Lung (tissue), 12 donors: ENCODE measurements around the gene GLA. TPM values are rescaled to one million over a fixed set of nuclear protein-coding genes. Genes with fewer than 3 reads are reported as not detected.

Experiments used
- ATAC-seq: fragments of 200-7000 bp; cut with Tn5 transposase; one replicate; pipeline ENCODE4 v1.9.1; 2020; ENCODE audit warnings: moderate number of reproducible peaks; ENCODE audit not compliant: insufficient read depth, low FRiP score
- DNase-seq, 3 donors: peaks; one replicate each; pipeline ENCODE4 v3.0.0-alpha.2; 2013 to 2017
- H3K27ac ChIP-seq, 2 donors: one replicate each; pipeline ENCODE4 v1.5.1; 2013; ENCODE audit warnings: mild to moderate bottlenecking in 2 of 2, moderate library complexity in 2 of 2, control low read depth in 1 of 2, inconsistent platforms in 1 of 2, low read depth in 1 of 2, low read length in 1 of 2
- H3K27me3 ChIP-seq, 3 donors: one replicate each; pipeline ENCODE4 v1.5.1; 2013; ENCODE audit warnings: low read length in 2 of 3; ENCODE audit not compliant: control insufficient read depth in 3 of 3, insufficient read depth in 3 of 3
- H3K36me3 ChIP-seq, 4 donors: one replicate each; pipeline ENCODE4 v1.5.1; 2013; ENCODE audit warnings: low read length in 4 of 4, mild to moderate bottlenecking in 1 of 4, moderate library complexity in 1 of 4; ENCODE audit not compliant: control insufficient read depth in 4 of 4, insufficient read depth in 4 of 4
- H3K4me1 ChIP-seq, 5 donors: one replicate each; pipeline ENCODE4 v1.5.1; 2013; ENCODE audit warnings: low read length in 5 of 5, mild to moderate bottlenecking in 2 of 5, moderate library complexity in 1 of 5; ENCODE audit not compliant: control insufficient read depth in 5 of 5, insufficient read depth in 5 of 5
- H3K4me3 ChIP-seq: one replicate; pipeline ENCODE4 v1.5.1; 2013; ENCODE audit warnings: mild to moderate bottlenecking, control low read depth, moderate library complexity
- H3K9ac ChIP-seq, 2 donors: one replicate each; pipeline ENCODE4 v1.5.1; 2013; ENCODE audit warnings: low read length in 2 of 2, control low read depth in 1 of 2; ENCODE audit not compliant: insufficient read depth in 1 of 2
- H3K9me3 ChIP-seq, 4 donors: one replicate each; pipeline ENCODE4 v1.5.1; 2013; ENCODE audit warnings: low read length in 3 of 4, mild to moderate bottlenecking in 1 of 4, moderate library complexity in 1 of 4; ENCODE audit not compliant: control insufficient read depth in 4 of 4, insufficient read depth in 3 of 4
- WGBS, 2 donors: extraction: QIAGEN DNeasy Blood & Tissue Kit; methylation state at CpG; one replicate each; pipeline ENCODE4 v1.1.7; 2013; 5-methylcytosine and 5-hydroxymethylcytosine counted together
- polyA plus RNA-seq, 2 donors: library from polyadenylated mRNA; stranded (reverse); fragments of 200-250 nt; gene quantifications; one replicate each; pipeline ENCODE4 v1.2.1, GENCODE V29; 2013
- total RNA-seq, 2 donors: library from RNA; depleted of rRNA in 1 of 2; stranded (reverse); fragments of >200 nt in 1 of 2; gene quantifications; one replicate each; pipeline ENCODE4 v1.2.1, GENCODE V29; 2014 to 2021
- TF ChIP-seq, protein P1 (sequence below): IDR thresholded peaks from 2 replicates; pipeline ENCODE4 v1.5.1; 2012; ENCODE audit warnings: mild to moderate bottlenecking; ENCODE audit errors: control extremely low read depth, extremely low read depth
- donor health status: control.
- donor health status: control.
- donor health status: Bipolar disorder and iron deficiency.
- donor health status: healthy.
- donor health status: DM: yes; HTN: yes; CAD: no.

Gene GLA
- total and polyA plus RNA-seq, 4 donors = 26.4 to 55.7 (median 47.2) TPM

DNA sequence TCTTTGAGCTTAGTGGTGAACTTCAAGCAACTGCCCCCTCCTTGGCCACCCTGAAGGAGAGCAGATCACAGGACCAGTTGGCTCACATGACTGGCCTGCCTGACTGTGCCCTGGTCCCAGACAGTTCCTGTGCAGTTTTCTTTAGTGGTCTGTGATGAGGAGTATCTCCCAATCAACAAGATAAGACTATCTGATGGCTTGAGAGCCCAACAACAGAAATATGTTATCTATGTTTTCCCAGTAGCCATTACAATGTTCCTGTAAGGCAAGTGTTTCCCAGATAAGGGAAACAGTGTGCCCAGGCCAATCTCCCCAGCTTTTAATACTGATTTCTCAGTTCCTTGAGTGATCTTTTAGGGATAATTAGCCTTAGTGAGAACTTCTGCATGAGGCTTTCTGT is 45.0 kb downstream of the GLA start:
- H3K27me3 ChIP-seq = peaks cover 0 to 14% (median 6%) of the 10 kb centered on the region in 3 donors
- peaks cover 0 to 4% (median 0%) of the 10 kb centered on the region in 4 donors for H3K9me3 ChIP-seq
- H3K9ac ChIP-seq = no peak overlapping the region
- TF ChIP-seq, protein P1, sequence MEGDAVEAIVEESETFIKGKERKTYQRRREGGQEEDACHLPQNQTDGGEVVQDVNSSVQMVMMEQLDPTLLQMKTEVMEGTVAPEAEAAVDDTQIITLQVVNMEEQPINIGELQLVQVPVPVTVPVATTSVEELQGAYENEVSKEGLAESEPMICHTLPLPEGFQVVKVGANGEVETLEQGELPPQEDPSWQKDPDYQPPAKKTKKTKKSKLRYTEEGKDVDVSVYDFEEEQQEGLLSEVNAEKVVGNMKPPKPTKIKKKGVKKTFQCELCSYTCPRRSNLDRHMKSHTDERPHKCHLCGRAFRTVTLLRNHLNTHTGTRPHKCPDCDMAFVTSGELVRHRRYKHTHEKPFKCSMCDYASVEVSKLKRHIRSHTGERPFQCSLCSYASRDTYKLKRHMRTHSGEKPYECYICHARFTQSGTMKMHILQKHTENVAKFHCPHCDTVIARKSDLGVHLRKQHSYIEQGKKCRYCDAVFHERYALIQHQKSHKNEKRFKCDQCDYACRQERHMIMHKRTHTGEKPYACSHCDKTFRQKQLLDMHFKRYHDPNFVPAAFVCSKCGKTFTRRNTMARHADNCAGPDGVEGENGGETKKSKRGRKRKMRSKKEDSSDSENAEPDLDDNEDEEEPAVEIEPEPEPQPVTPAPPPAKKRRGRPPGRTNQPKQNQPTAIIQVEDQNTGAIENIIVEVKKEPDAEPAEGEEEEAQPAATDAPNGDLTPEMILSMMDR = no peak
- no peak for DNase-seq
- H3K27ac ChIP-seq = no peak overlapping the region
- ATAC-seq = no peak
- no peaks in the 10 kb centered on the region for H3K4me1 ChIP-seq
- no peaks in the 10 kb centered on the region for H3K36me3 ChIP-seq
- H3K4me3 ChIP-seq = no peak overlapping the region

DNA sequence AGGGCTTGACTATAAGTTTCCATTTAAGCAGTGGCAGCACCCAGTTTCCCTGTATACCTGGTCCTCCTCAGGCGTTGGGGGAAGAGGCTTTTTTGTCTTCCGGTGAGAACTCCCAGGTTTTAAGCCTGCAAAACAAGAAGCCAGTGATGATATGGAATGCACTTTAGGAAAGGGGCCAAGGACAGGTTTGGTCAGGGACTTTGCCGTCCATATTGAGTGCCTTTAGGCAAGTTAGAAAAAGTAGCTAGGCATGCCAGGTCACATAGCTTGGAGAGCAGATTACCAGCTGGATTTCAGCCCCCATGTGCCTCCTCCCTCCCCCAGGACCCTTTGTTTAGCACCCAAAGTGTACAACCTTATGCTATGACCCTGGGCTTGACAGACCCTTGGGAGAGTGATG is 45.6 kb downstream of the GLA start:
- Histone ChIP-seq H3K27me3 (peaks cover 0 to 14% (median 6%) of the 10 kb centered on the region in 3 donors), H3K9ac (no peak overlapping the region), H3K36me3 (no peaks in the 10 kb centered on the region), H3K27ac (no peak overlapping the region), H3K4me3 (no peak overlapping the region), H3K9me3 (peaks cover 0 to 4% (median 0%) of the 10 kb centered on the region in 4 donors), H3K4me1 (no peaks in the 10 kb centered on the region)
- no peak for ATAC-seq
- WGBS, 2 donors = 71 to 90% methylated on average over 3 of the region's 3 CpGs
- DNase-seq = no peak
- TF ChIP-seq, protein P1 = no peak

DNA sequence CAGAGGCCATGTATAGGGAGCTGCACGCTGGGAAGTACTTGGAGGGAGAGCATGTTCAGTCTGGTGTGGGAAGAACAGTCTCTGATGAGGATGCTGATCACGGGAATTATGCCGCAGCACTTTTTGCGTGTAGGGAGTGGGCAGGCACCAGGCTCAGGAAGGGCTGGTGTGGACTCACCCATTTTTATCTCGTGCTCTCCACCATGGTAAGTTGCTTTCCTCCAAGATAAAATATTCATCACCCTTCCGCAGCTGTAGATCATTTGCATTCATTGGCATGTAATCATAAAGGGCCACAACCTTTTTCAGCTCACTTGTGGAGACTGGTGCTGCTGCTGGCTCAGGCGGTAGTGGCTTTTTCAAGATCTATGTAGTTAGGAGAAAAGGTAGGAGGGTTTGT is 47.3 kb downstream of the GLA start:
- TF ChIP-seq, protein P1 = no peak
- peaks cover 0 to 4% (median 0%) of the 10 kb centered on the region in 4 donors for H3K9me3 ChIP-seq
- ATAC-seq (no peak), DNase-seq (no peak)
- peaks cover 0 to 14% (median 6%) of the 10 kb centered on the region in 3 donors for H3K27me3 ChIP-seq
- no peak overlapping the region for H3K27ac ChIP-seq
- no peak overlapping the region for H3K9ac ChIP-seq
- peaks cover 0 to 2% (median 0%) of the 10 kb centered on the region in 4 donors for H3K36me3 ChIP-seq
- 73 to 90% methylated on average over 7 of the region's 7 CpGs for WGBS, 2 donors
- H3K4me1 ChIP-seq = no peaks in the 10 kb centered on the region
- H3K4me3 ChIP-seq = no peak overlapping the region

DNA sequence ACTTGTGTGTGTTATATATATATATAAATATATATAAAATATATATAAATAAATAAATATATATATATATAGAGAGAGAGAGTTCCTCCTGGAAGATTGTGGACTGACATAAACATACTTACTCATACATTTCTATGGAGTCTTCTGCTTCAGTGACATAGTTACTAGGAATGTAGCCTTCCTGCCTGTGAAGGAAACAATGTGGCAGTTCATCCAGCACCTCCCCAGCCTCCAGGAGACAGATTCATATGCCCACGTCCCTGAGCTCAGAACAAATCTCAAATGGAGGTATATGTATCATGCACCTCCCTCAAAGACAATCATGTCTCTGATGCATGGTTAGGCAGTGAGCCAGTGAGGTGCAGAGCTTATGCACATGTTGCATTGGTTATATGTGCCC is 47.8 kb downstream of the GLA start:
- WGBS, 2 donors = 70 to 71% methylated on average over 1 of the region's 1 CpG
- no peaks in the 10 kb centered on the region for H3K4me1 ChIP-seq
- H3K9ac ChIP-seq = no peak overlapping the region
- no peak overlapping the region for H3K4me3 ChIP-seq
- ATAC-seq (no peak), DNase-seq (no peak)
- TF ChIP-seq, protein P1 = no peak
- H3K36me3 ChIP-seq = peaks cover 0 to 2% (median 0%) of the 10 kb centered on the region in 4 donors
- peaks cover 0 to 14% (median 6%) of the 10 kb centered on the region in 3 donors for H3K27me3 ChIP-seq
- peaks cover 0 to 4% (median 0%) of the 10 kb centered on the region in 4 donors for H3K9me3 ChIP-seq
- no peak overlapping the region for H3K27ac ChIP-seq
